ENCODE data around the gene PRKCE.
"Not testable (repeated sequence)": the region's sequence is repeated elsewhere in the genome, so short reads cannot be mapped to it uniquely, and the experiment has no call there.

The PRKCE gene

GRCh38 chr2:45856391-45857274 lies 205.2 kb downstream of the PRKCE start:
- DNase-seq (ENCODE audit: low read depth in 2 of 2, low spot score in 1 of 2) = no peak

- DNase-seq (ENCODE audit: low read depth in 2 of 2, low spot score in 1 of 2) = no peak
Measured at GRCh38 chr2:45857275-45857609, 205.8 kb downstream of the PRKCE start.

GRCh38 chr2:45857867-45858520 lies 206.5 kb downstream of the PRKCE start:
- DNase-seq (ENCODE audit: low read depth in 2 of 2, low spot score in 1 of 2) = no peak

GRCh38 chr2:45858872-45859271 lies 207.4 kb downstream of the PRKCE start:
- DNase-seq (ENCODE audit: low read depth in 2 of 2, low spot score in 1 of 2) = not testable (repeated sequence)

- DNase-seq (ENCODE audit: low read depth in 2 of 2, low spot score in 1 of 2) = no peak
Measured at GRCh38 chr2:45859682-45860081, 208.2 kb downstream of the PRKCE start.

GRCh38 chr2:45860136-45861121 lies 209.0 kb downstream of the PRKCE start:
- DNase-seq (ENCODE audit: low read depth in 2 of 2, low spot score in 1 of 2) = no peak

- no peak for DNase-seq (ENCODE audit: low read depth in 2 of 2, low spot score in 1 of 2)
Measured at GRCh38 chr2:45862843-45863242, 211.4 kb downstream of the PRKCE start.

GRCh38 chr2:45864121-45864520 lies 212.6 kb downstream of the PRKCE start:
- DNase-seq (ENCODE audit: low read depth in 2 of 2, low spot score in 1 of 2) = no peak

GRCh38 chr2:45867349-45867748 lies 215.9 kb downstream of the PRKCE start:
- no peak for DNase-seq (ENCODE audit: low read depth in 2 of 2, low spot score in 1 of 2)

- no peak for DNase-seq (ENCODE audit: low read depth in 2 of 2, low spot score in 1 of 2)
Measured at GRCh38 chr2:45867800-45868199, 216.3 kb downstream of the PRKCE start.

GRCh38 chr2:45869165-45869501 lies 217.7 kb downstream of the PRKCE start:
- no peak for DNase-seq (ENCODE audit: low read depth in 2 of 2, low spot score in 1 of 2)

- DNase-seq (ENCODE audit: low read depth in 2 of 2, low spot score in 1 of 2) = no peak
Measured at GRCh38 chr2:45871025-45871424, 219.6 kb downstream of the PRKCE start.

- DNase-seq (ENCODE audit: low read depth in 2 of 2, low spot score in 1 of 2) = no peak
Measured at GRCh38 chr2:45871541-45871940, 220.1 kb downstream of the PRKCE start.

- no peak for DNase-seq (ENCODE audit: low read depth in 2 of 2, low spot score in 1 of 2)
Measured at GRCh38 chr2:45872211-45872610, 220.7 kb downstream of the PRKCE start.

GRCh38 chr2:45874344-45874743 lies 222.9 kb downstream of the PRKCE start:
- DNase-seq (ENCODE audit: low read depth in 2 of 2, low spot score in 1 of 2) = no peak

- DNase-seq (ENCODE audit: low read depth in 2 of 2, low spot score in 1 of 2) = no peak
Measured at GRCh38 chr2:45876611-45877010, 225.1 kb downstream of the PRKCE start.

GRCh38 chr2:45879406-45879805 lies 227.9 kb downstream of the PRKCE start:
- DNase-seq (ENCODE audit: low read depth in 2 of 2, low spot score in 1 of 2) = no peak

GRCh38 chr2:45879936-45880335 lies 228.5 kb downstream of the PRKCE start:
- DNase-seq (ENCODE audit: low read depth in 2 of 2, low spot score in 1 of 2) = no peak

- DNase-seq (ENCODE audit: low read depth in 2 of 2, low spot score in 1 of 2) = no peak
Measured at GRCh38 chr2:45881970-45882581, 230.6 kb downstream of the PRKCE start.

- no peak for DNase-seq (ENCODE audit: low read depth in 2 of 2, low spot score in 1 of 2)
Measured at GRCh38 chr2:45882707-45883602, 231.5 kb downstream of the PRKCE start.
